Gastroesophageal sphincter (tissue), 4 donors: ENCODE results near the gene EPHX1. TPM values are rescaled to one million over a fixed set of nuclear protein-coding genes. Genes with fewer than 3 reads are reported as not detected.

Source experiments
- ATAC-seq: fragments of 150-250 bp; one replicate; pipeline ENCODE4 v1.9.1; 2016; ENCODE audit warnings: mild to moderate bottlenecking, moderate library complexity
- H3K27ac ChIP-seq, 4 donors: fragments of 200-600 bp; sonication (generic) in 3 of 4; 1 replicate in 3 of 4; 2 replicates in 1 of 4; pipeline ENCODE4 v1.5.1; 2016 to 2019
- H3K27me3 ChIP-seq: fragments of 200-600 bp; sonication (generic); one replicate; pipeline ENCODE4 v1.5.1; 2019
- H3K36me3 ChIP-seq, 2 donors: fragments of 200-600 bp; sonication (generic); one replicate each; pipeline ENCODE4 v1.5.1; 2019; ENCODE audit warnings: control low read depth in 1 of 2
- H3K4me1 ChIP-seq, 3 donors: fragments of 200-600 bp; sonication (generic); 1 replicate in 2 of 3; 2 replicates in 1 of 3; pipeline ENCODE4 v1.5.1; 2016 to 2019; ENCODE audit warnings: control low read depth in 2 of 3
- H3K4me3 ChIP-seq, 2 donors: fragments of 200-600 bp; sonication (generic); one replicate each; pipeline ENCODE4 v1.5.1; 2019; ENCODE audit warnings: mild to moderate bottlenecking in 1 of 2, moderate library complexity in 1 of 2
- H3K9me3 ChIP-seq, 3 donors: fragments of 200-600 bp; sonication (generic); one replicate each; pipeline ENCODE4 v1.5.1; 2017 to 2019; ENCODE audit warnings: control low read depth in 2 of 3
- EP300 ChIP-seq: sonication (generic); formaldehyde crosslinking; IDR thresholded peaks from one replicate; pipeline ENCODE4 v1.6.1; 2017; ENCODE audit warnings: antibody characterized with exemption, mild to moderate bottlenecking
- POLR2A ChIP-seq, 2 donors: fragments of 450-650 bp; IDR thresholded peaks; one replicate each; pipeline ENCODE4 v1.6.1; 2017; ENCODE audit warnings: antibody characterized with exemption in 2 of 2, mild to moderate bottlenecking in 2 of 2, moderate library complexity in 1 of 2
- POLR2AphosphoS5 ChIP-seq: sonication (generic); formaldehyde crosslinking; IDR thresholded peaks from one replicate; pipeline ENCODE4 v1.6.1; 2017; ENCODE audit warnings: antibody characterized with exemption
- WGBS, 2 donors: methylation state at CpG; one replicate each; pipeline ENCODE4 v1.1.5; 2018; ENCODE audit warnings: low coverage in 1 of 2; 5-methylcytosine and 5-hydroxymethylcytosine counted together
- total RNA-seq, 4 donors: library from RNA; depleted of rRNA; stranded (reverse); fragments of >200 nt; gene quantifications; one replicate each; pipeline ENCODE4 v1.1.0, GENCODE V29; 2016
- TF ChIP-seq, protein P1 (sequence below), 4 experiments: fragments of 200-600 bp in 2 of 4; fragments of 450-650 bp in 2 of 4; sonication (generic) in 1 of 4; IDR thresholded peaks; one replicate each; pipeline ENCODE4 v1.5.1; 2017 to 2019; ENCODE audit warnings: antibody characterized with exemption in 4 of 4, mild to moderate bottlenecking in 2 of 4, moderate library complexity in 2 of 4

EPHX1 gene
- total RNA-seq, 4 donors from 2014 or later: 74.0 to 133 (median 101) TPM

GRCh38 chr1:225840713-225841112 is 30.8 kb downstream of the EPHX1 start:
- TF ChIP-seq POLR2AphosphoS5: no peak
- no peak for TF ChIP-seq POLR2A (IDR thresholded peaks at IDR 0.05)
- Histone ChIP-seq H3K27ac (no peak overlapping the region), H3K9me3 (no peaks in the 10 kb centered on the region), H3K4me1 (peaks cover 0 to 17% (median 9%) of the 10 kb centered on the region in 3 donors), H3K36me3 (peaks cover 0 to 86% of the 10 kb centered on the region in 2 donors), H3K4me3 (no peak overlapping the region), H3K27me3 (no peaks in the 10 kb centered on the region)
- no peak for ATAC-seq
- WGBS, 2 donors: 77 to 91% methylated on average over 4 of the region's 4 CpGs

DNA sequence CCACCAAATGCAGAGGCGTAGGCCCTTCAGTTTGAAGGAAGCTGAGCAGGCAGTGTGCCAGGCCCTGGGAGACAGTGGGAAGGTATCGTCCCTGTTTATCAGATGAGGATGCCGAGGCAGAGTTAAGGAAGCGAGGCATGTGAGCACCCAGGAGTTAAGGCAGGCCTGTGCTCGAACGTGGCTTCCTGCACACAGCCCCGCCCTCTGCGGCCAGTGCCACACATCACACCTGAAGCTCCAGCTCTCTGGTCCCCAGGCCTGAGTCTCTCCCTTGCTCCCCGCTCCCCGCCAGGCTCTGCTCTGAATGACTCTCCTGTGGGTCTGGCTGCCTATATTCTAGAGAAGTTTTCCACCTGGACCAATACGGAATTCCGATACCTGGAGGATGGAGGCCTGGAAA is 32.1 kb downstream of the EPHX1 start:
- H3K4me1 ChIP-seq: peaks cover 0 to 9% (median 5%) of the 10 kb centered on the region in 3 donors
- TF ChIP-seq EP300 (no peak), POLR2AphosphoS5 (no peak), POLR2A (IDR thresholded peaks at IDR 0.05) (no peak)
- TF ChIP-seq, protein P1, sequence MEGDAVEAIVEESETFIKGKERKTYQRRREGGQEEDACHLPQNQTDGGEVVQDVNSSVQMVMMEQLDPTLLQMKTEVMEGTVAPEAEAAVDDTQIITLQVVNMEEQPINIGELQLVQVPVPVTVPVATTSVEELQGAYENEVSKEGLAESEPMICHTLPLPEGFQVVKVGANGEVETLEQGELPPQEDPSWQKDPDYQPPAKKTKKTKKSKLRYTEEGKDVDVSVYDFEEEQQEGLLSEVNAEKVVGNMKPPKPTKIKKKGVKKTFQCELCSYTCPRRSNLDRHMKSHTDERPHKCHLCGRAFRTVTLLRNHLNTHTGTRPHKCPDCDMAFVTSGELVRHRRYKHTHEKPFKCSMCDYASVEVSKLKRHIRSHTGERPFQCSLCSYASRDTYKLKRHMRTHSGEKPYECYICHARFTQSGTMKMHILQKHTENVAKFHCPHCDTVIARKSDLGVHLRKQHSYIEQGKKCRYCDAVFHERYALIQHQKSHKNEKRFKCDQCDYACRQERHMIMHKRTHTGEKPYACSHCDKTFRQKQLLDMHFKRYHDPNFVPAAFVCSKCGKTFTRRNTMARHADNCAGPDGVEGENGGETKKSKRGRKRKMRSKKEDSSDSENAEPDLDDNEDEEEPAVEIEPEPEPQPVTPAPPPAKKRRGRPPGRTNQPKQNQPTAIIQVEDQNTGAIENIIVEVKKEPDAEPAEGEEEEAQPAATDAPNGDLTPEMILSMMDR (IDR thresholded peaks at IDR 0.05): no peak
- 81 to 90% methylated on average over 3 to 7 of the region's 12 CpGs for WGBS, 2 donors

GRCh38 chr1:225842788-225843425 is 33.0 kb downstream of the EPHX1 start:
- H3K9me3 ChIP-seq: no peaks in the 10 kb centered on the region
- H3K4me3 ChIP-seq: no peak overlapping the region
- H3K27ac ChIP-seq: peak overlapping the region in 3 of 4 donors; percentile 4 to 7 (median 6)
- no peak for ATAC-seq
- H3K36me3 ChIP-seq: peaks cover 0 to 98% of the 10 kb centered on the region in 2 donors
- TF ChIP-seq EP300 (no peak), POLR2A (IDR thresholded peaks at IDR 0.05) (no peak), POLR2AphosphoS5 (no peak)
- TF ChIP-seq, protein P1 (IDR thresholded peaks at IDR 0.05): no peak
- WGBS, 2 donors: 100% methylated on average over 2 of the region's 6 CpGs; no CpG with 5 or more reads in 1 of the 2 donors
- no peaks in the 10 kb centered on the region for H3K27me3 ChIP-seq
- H3K4me1 ChIP-seq: peaks cover 0 to 14% (median 5%) of the 10 kb centered on the region in 3 donors

More for the DNA sequence above, 32.1 kb downstream of the EPHX1 start:
- Histone ChIP-seq H3K27me3 (no peaks in the 10 kb centered on the region), H3K9me3 (no peaks in the 10 kb centered on the region), H3K27ac (peak overlapping the region in 2 of 4 donors; percentile 6 to 7), H3K36me3 (peaks cover 0 to 98% of the 10 kb centered on the region in 2 donors), H3K4me3 (no peak overlapping the region)
- no peak for ATAC-seq

DNA sequence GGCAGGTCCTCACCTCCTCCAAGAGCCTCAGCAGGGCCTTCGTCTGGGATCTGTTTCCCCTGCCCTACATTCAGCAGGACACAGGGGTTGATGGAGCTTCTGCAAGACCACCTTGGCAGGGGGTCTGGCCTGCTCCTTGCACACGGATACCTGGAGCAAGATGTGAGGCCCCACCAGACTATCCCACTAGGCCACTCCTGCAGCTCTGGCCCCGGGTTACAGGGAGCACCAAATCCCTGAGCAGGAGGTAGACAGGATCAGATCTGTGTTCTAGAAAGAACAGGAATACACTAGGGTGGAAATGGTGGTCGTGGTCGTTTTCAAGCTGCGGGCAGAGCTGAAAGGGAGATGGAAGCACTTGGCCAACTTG is 33.5 kb downstream of the EPHX1 start:
- ATAC-seq: no peak
- peaks cover 0 to 98% of the 10 kb centered on the region in 2 donors for H3K36me3 ChIP-seq
- H3K27ac ChIP-seq: no peak overlapping the region
- H3K4me1 ChIP-seq: peaks cover 0 to 18% (median 5%) of the 10 kb centered on the region in 3 donors
- 67 to 86% methylated on average over 3 to 4 of the region's 6 CpGs for WGBS, 2 donors
- H3K4me3 ChIP-seq: no peak overlapping the region
- no peaks in the 10 kb centered on the region for H3K9me3 ChIP-seq
- TF ChIP-seq EP300 (no peak), POLR2AphosphoS5 (no peak), POLR2A (IDR thresholded peaks at IDR 0.05) (no peak)
- TF ChIP-seq, protein P1 (IDR thresholded peaks at IDR 0.05): no peak
- no peaks in the 10 kb centered on the region for H3K27me3 ChIP-seq

DNA sequence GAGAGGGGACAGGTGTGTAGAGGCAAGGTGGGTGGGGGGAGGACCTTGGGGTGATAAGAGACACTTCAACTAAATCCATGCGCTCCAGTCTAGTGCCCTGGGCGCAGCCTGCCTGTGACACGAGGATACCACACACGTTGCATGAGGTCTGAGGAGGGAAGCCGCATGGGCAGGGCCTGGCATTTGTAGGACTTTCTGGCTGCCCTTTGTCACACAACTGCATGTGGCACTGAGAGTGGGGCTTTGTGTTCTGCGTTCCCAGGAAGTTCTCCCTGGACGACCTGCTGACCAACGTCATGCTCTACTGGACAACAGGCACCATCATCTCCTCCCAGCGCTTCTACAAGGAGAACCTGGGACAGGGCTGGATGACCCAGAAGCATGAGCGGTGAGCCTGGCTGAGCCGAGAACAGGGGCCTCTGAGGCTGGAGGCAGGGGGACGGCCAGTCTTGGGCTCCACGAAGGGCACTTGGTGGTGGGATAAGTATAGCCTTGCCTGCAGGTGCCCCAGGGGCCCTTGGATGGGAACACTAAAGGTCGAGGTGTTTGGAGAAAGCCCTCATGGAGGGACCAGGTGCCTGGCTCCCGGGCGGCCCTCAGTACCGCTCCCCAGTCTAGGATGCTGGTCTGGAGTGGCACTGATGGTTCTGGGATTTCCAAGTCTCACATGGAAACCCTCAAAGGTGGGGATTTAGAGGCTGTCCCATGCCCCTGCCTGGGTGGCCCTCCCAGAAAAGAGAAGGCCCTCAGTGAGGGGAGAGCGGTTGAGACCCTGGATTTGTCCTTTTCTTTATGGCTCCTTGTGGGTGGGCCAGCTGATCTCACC is 34.5 kb downstream of the EPHX1 start:
- H3K4me1 ChIP-seq: peaks cover 0 to 25% (median 5%) of the 10 kb centered on the region in 3 donors
- H3K27ac ChIP-seq: peak overlapping the region in 3 of 4 donors; percentile 4 to 65 (median 59)
- no peak overlapping the region for H3K4me3 ChIP-seq
- no peak for TF ChIP-seq POLR2A (IDR thresholded peaks at IDR 0.05)
- no peak for TF ChIP-seq EP300
- TF ChIP-seq, protein P1 (IDR thresholded peaks at IDR 0.05): no peak
- no peak for TF ChIP-seq POLR2AphosphoS5
- WGBS, 2 donors: 60% methylated on average over 1 of the region's 18 CpGs; no CpG with 5 or more reads in 1 of the 2 donors
- peaks cover 0 to 98% of the 10 kb centered on the region in 2 donors for H3K36me3 ChIP-seq
- H3K27me3 ChIP-seq: no peaks in the 10 kb centered on the region
- ATAC-seq: no peak
- no peaks in the 10 kb centered on the region for H3K9me3 ChIP-seq
